ENCODE data around the gene RPTOR.

RPTOR gene

GRCh38 chr17:80611816-80612215 is 67.2 kb downstream of the RPTOR start:
- TF ChIP-seq, protein P1, sequence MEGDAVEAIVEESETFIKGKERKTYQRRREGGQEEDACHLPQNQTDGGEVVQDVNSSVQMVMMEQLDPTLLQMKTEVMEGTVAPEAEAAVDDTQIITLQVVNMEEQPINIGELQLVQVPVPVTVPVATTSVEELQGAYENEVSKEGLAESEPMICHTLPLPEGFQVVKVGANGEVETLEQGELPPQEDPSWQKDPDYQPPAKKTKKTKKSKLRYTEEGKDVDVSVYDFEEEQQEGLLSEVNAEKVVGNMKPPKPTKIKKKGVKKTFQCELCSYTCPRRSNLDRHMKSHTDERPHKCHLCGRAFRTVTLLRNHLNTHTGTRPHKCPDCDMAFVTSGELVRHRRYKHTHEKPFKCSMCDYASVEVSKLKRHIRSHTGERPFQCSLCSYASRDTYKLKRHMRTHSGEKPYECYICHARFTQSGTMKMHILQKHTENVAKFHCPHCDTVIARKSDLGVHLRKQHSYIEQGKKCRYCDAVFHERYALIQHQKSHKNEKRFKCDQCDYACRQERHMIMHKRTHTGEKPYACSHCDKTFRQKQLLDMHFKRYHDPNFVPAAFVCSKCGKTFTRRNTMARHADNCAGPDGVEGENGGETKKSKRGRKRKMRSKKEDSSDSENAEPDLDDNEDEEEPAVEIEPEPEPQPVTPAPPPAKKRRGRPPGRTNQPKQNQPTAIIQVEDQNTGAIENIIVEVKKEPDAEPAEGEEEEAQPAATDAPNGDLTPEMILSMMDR (IDR thresholded peaks at IDR 0.05; ENCODE audit: extremely low read depth, missing control alignments), result no peak
- DNase-seq (ENCODE audit: low spot score), result no peak

GRCh38 chr17:80612997-80613731 is 68.5 kb downstream of the RPTOR start:
- DNase-seq (ENCODE audit: low spot score), result no peak
- TF ChIP-seq, protein P1 (IDR thresholded peaks at IDR 0.05; ENCODE audit: extremely low read depth, missing control alignments), result no peak

- TF ChIP-seq, protein P1 (IDR thresholded peaks at IDR 0.05; ENCODE audit: extremely low read depth, missing control alignments), result no peak
- no peak for DNase-seq (ENCODE audit: low spot score)
Observed at GRCh38 chr17:80613732-80614071, 69.1 kb downstream of the RPTOR start.

- DNase-seq (ENCODE audit: low spot score), result no peak
Observed at GRCh38 chr17:80614332-80615047, 69.9 kb downstream of the RPTOR start.

GRCh38 chr17:80615376-80615775 is 70.7 kb downstream of the RPTOR start:
- no peak for DNase-seq (ENCODE audit: low spot score)
- TF ChIP-seq, protein P1 (IDR thresholded peaks at IDR 0.05; ENCODE audit: extremely low read depth, missing control alignments), result no peak

More at GRCh38 chr17:80614332-80615047, 69.9 kb downstream of the RPTOR start:
- TF ChIP-seq, protein P1 (IDR thresholded peaks at IDR 0.05; ENCODE audit: extremely low read depth, missing control alignments), result no peak

GRCh38 chr17:80616705-80617104 is 72.1 kb downstream of the RPTOR start:
- TF ChIP-seq, protein P1 (IDR thresholded peaks at IDR 0.05; ENCODE audit: extremely low read depth, missing control alignments), result no peak
- DNase-seq (ENCODE audit: low spot score), result no peak

DNA sequence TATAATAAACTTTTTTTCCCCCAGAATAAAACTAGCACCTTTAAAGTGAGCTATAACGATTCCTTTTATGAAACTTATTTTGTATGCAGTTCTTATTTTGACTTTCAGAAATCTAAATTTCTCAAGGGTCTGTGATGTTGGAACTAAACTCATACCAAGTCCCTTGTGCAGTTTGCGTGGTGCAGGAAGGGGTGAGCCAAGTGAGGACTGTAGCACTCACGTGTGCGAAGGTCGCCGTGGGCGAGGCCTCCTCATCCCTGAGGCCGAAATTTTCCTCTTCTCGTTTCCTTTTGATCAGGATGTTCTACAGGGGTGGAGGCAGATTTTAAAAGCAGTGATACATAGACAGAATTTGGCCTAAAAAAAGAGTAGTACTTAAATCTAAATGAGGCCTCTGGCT is 73.7 kb downstream of the RPTOR start:
- TF ChIP-seq, protein P1 (IDR thresholded peaks at IDR 0.05; ENCODE audit: extremely low read depth, missing control alignments), result no peak
- no peak for DNase-seq (ENCODE audit: low spot score)

All from GM20000 (cell line).